ENCODE data around the gene CEP85L. TPM values are rescaled to one million over a fixed set of nuclear protein-coding genes. Genes with fewer than 3 reads are reported as not detected.
"Not testable (repeated sequence)": the region's sequence is repeated elsewhere in the genome, so short reads cannot be mapped to it uniquely, and the experiment has no call there.

Gene CEP85L
- total and polyA plus RNA-seq, 10 donors: 6.3 to 46.5 (median 30.7) TPM

- intact Hi-C loops (cut with DNase I; ENCODE audit: low total_unique reads): no loop called here
- WGBS, 5 donors: 79 to 96% (median 92%) methylated on average over 1 of the region's 1 CpG
These were observed 194.4 kb downstream of the CEP85L start for GRCh38 chr6:118456982-118457381.

GRCh38 chr6:118451839-118452238 is 199.6 kb downstream of the CEP85L start:
- Histone ChIP-seq H3K27ac (no peak overlapping the region), H3K27me3 (replicated peaks in 1 of 7) (no peaks in the 10 kb centered on the region), H3K9me3 (peaks cover 14 to 95% (median 76%) of the 10 kb centered on the region in 8 donors), H3K4me3 (no peak overlapping the region), H3K4me1 (no peaks in the 10 kb centered on the region), H3K36me3 (peaks cover 0 to 12% (median 0%) of the 10 kb centered on the region in 6 donors)
- intact Hi-C loops (cut with DNase I; ENCODE audit: low total_unique reads): no loop called here
- DNase-seq: no peak
- no peak for TF ChIP-seq POLR2A (IDR thresholded peaks at IDR 0.05)

More at GRCh38 chr6:118456982-118457381, 194.4 kb downstream of the CEP85L start:
- no peak overlapping the region for H3K4me3 ChIP-seq
- H3K27me3 ChIP-seq (replicated peaks in 1 of 7): no peaks in the 10 kb centered on the region
- no peak for DNase-seq
- H3K36me3 ChIP-seq: peaks cover 0 to 11% (median 0%) of the 10 kb centered on the region in 6 donors
- H3K9me3 ChIP-seq: peaks cover 10 to 45% (median 31%) of the 10 kb centered on the region in 8 donors
- no peak overlapping the region for H3K27ac ChIP-seq
- H3K4me1 ChIP-seq: no peaks in the 10 kb centered on the region
- TF ChIP-seq POLR2AphosphoS5 (IDR thresholded peaks at IDR 0.05) (no peak), CTCF (IDR thresholded peaks at IDR 0.05 in 8 of 11, conservative IDR thresholded peaks at IDR 0.05 in 3 of 11) (no peak), POLR2A (IDR thresholded peaks at IDR 0.05) (no peak)

GRCh38 chr6:118444796-118445195 is 206.6 kb downstream of the CEP85L start:
- Histone ChIP-seq H3K4me3 (no peak overlapping the region), H3K4me1 (no peaks in the 10 kb centered on the region), H3K9me3 (peaks cover 3 to 99% (median 76%) of the 10 kb centered on the region in 8 donors), H3K27me3 (replicated peaks in 1 of 7) (no peaks in the 10 kb centered on the region), H3K27ac (no peak overlapping the region), H3K36me3 (peaks cover 0 to 12% (median 0%) of the 10 kb centered on the region in 6 donors)
- intact Hi-C loops (cut with DNase I; ENCODE audit: low total_unique reads): no loop called here
- TF ChIP-seq CTCF (IDR thresholded peaks at IDR 0.05 in 8 of 11, conservative IDR thresholded peaks at IDR 0.05 in 3 of 11) (no peak), POLR2A (IDR thresholded peaks at IDR 0.05) (no peak), POLR2AphosphoS5 (IDR thresholded peaks at IDR 0.05) (no peak)
- 100% methylated on average over 1 of the region's 1 CpG for WGBS, 5 donors
- no peak for DNase-seq

GRCh38 chr6:118436482-118436881 is 214.9 kb downstream of the CEP85L start:
- intact Hi-C loops (cut with DNase I; ENCODE audit: low total_unique reads): no loop called here
- no peak overlapping the region for H3K4me3 ChIP-seq
- TF ChIP-seq POLR2A (IDR thresholded peaks at IDR 0.05) (no peak), CTCF (IDR thresholded peaks at IDR 0.05 in 8 of 11, conservative IDR thresholded peaks at IDR 0.05 in 3 of 11) (no peak), POLR2AphosphoS5 (IDR thresholded peaks at IDR 0.05) (no peak)
- DNase-seq: no peak
- WGBS, 5 donors: 61 to 95% (median 62%) methylated on average over 2 to 3 of the region's 3 CpGs
- H3K36me3 ChIP-seq: no peaks in the 10 kb centered on the region
- H3K4me1 ChIP-seq: no peaks in the 10 kb centered on the region
- H3K9me3 ChIP-seq: peaks cover 0 to 74% (median 60%) of the 10 kb centered on the region in 8 donors
- H3K27ac ChIP-seq: no peak overlapping the region
- H3K27me3 ChIP-seq (replicated peaks in 1 of 7): no peaks in the 10 kb centered on the region

- intact Hi-C loops (cut with DNase I; ENCODE audit: low total_unique reads); H3K4me3 ChIP-seq; DNase-seq; H3K36me3 ChIP-seq; H3K27me3 ChIP-seq (replicated peaks in 1 of 7); H3K4me1 ChIP-seq; H3K27ac ChIP-seq: not testable (repeated sequence)
- WGBS, 5 donors: 91 to 95% (median 93%) methylated on average over 3 of the region's 3 CpGs
- H3K9me3 ChIP-seq: peaks cover 0 to 70% (median 49%) of the 10 kb centered on the region in 8 donors
These were observed 217.2 kb downstream of the CEP85L start for GRCh38 chr6:118434147-118434546.

GRCh38 chr6:118421312-118421711 is 230.1 kb downstream of the CEP85L start:
- H3K27me3 ChIP-seq (replicated peaks in 1 of 7); H3K4me3 ChIP-seq; H3K36me3 ChIP-seq; H3K4me1 ChIP-seq; intact Hi-C loops (cut with DNase I; ENCODE audit: low total_unique reads); H3K27ac ChIP-seq: not testable (repeated sequence)
- DNase-seq: peak; percentile 37
- 74 to 84% (median 77%) methylated on average over 5 of the region's 5 CpGs for WGBS, 5 donors
- H3K9me3 ChIP-seq: peaks cover 0 to 25% (median 13%) of the 10 kb centered on the region in 8 donors
